Liver (tissue), 9 donors: ENCODE measurements around the gene LIPC. TPM values are rescaled to one million over a fixed set of nuclear protein-coding genes. Genes with fewer than 3 reads are reported as not detected.

Experiments used
- DNase-seq: peaks from one replicate; pipeline ENCODE4 v3.0.0-alpha.2; 2017; ENCODE audit warnings: low spot score
- H3K27ac ChIP-seq, 2 donors: one replicate each; pipeline ENCODE4 v1.7.0; 2013; ENCODE audit warnings: inconsistent platforms in 2 of 2, low read length in 2 of 2, control low read depth in 1 of 2, low read depth in 1 of 2, mild to moderate bottlenecking in 1 of 2
- H3K27me3 ChIP-seq, 4 donors: one replicate each; pipeline versions ENCODE4 v1.6.1 to v1.7.0; 2013; ENCODE audit warnings: low read length in 3 of 4, inconsistent platforms in 1 of 4, mild to moderate bottlenecking in 1 of 4, moderate library complexity in 1 of 4; ENCODE audit not compliant: control insufficient read depth in 4 of 4, insufficient read depth in 4 of 4
- H3K36me3 ChIP-seq, 4 donors: one replicate each; pipeline versions ENCODE4 v1.6.1 to v1.7.0; 2013; ENCODE audit warnings: low read length in 3 of 4, mild to moderate bottlenecking in 3 of 4, low read depth in 1 of 4, moderate library complexity in 1 of 4; ENCODE audit not compliant: control insufficient read depth in 4 of 4, insufficient read depth in 3 of 4
- H3K4me1 ChIP-seq, 4 donors: one replicate each; pipeline versions ENCODE4 v1.6.1 to v1.7.0; 2013; ENCODE audit warnings: low read length in 3 of 4, mild to moderate bottlenecking in 3 of 4, moderate library complexity in 1 of 4; ENCODE audit not compliant: control insufficient read depth in 4 of 4, insufficient read depth in 4 of 4
- H3K4me3 ChIP-seq, 3 donors: one replicate each; pipeline versions ENCODE4 v1.6.1 to v1.7.0; 2013; ENCODE audit warnings: low read length in 3 of 3, control low read depth in 1 of 3, low read depth in 1 of 3, mild to moderate bottlenecking in 1 of 3
- H3K9ac ChIP-seq, 2 donors: one replicate each; pipeline ENCODE4 v1.7.0; 2013; ENCODE audit warnings: low read length in 2 of 2, mild to moderate bottlenecking in 2 of 2, moderate library complexity in 2 of 2, control low read depth in 1 of 2, low read depth in 1 of 2
- H3K9me3 ChIP-seq, 4 donors: one replicate each; pipeline versions ENCODE4 v1.6.1 to v1.7.0; 2013; ENCODE audit warnings: low read length in 3 of 4; ENCODE audit not compliant: control insufficient read depth in 4 of 4
- FOXA1 ChIP-seq: IDR thresholded peaks from 2 replicates; pipeline ENCODE4 v1.6.1; 2016; ENCODE audit warnings: antibody characterized with exemption
- FOXA2 ChIP-seq: IDR thresholded peaks from 2 replicates; pipeline ENCODE4 v1.6.1; 2016; ENCODE audit warnings: antibody characterized with exemption
- GABPA ChIP-seq, 2 donors: IDR thresholded peaks in 1 of 2; conservative IDR thresholded peaks in 1 of 2; 2 replicates each; pipeline ENCODE4 v1.6.1; 2016; ENCODE audit warnings: antibody characterized with exemption in 2 of 2, mild to moderate bottlenecking in 1 of 2, moderate library complexity in 1 of 2
- HNF4A ChIP-seq, 2 donors: conservative IDR thresholded peaks; 2 replicates each; pipeline ENCODE4 v1.6.1; 2016; ENCODE audit warnings: antibody characterized with exemption in 2 of 2, mild to moderate bottlenecking in 2 of 2
- HNF4G ChIP-seq: IDR thresholded peaks from 2 replicates; pipeline ENCODE4 v1.6.1; 2016; ENCODE audit warnings: antibody characterized with exemption
- NR2F2 ChIP-seq: IDR thresholded peaks from 2 replicates; pipeline ENCODE4 v1.6.1; 2016; ENCODE audit warnings: antibody characterized with exemption
- RAD21 ChIP-seq, 2 donors: IDR thresholded peaks; 2 replicates each; pipeline ENCODE4 v1.6.1; 2016; ENCODE audit warnings: antibody characterized with exemption in 2 of 2, mild to moderate bottlenecking in 2 of 2
- SP1 ChIP-seq: IDR thresholded peaks from 2 replicates; pipeline ENCODE4 v1.6.1; 2018; ENCODE audit warnings: antibody characterized with exemption, mild to moderate bottlenecking
- TAF1 ChIP-seq: conservative IDR thresholded peaks from 2 replicates; pipeline ENCODE4 v1.6.1; 2016; ENCODE audit warnings: antibody characterized with exemption, mild to moderate bottlenecking
- YY1 ChIP-seq: IDR thresholded peaks from 2 replicates; pipeline ENCODE4 v1.6.1; 2016; ENCODE audit warnings: antibody characterized with exemption, mild to moderate bottlenecking
- WGBS: extraction: QIAGEN DNeasy Blood & Tissue Kit; methylation state at CpG from one replicate; pipeline ENCODE4 v1.1.7; 2013; 5-methylcytosine and 5-hydroxymethylcytosine counted together
- polyA plus RNA-seq, 2 donors: library from polyadenylated mRNA; stranded (reverse) in 1 of 2; unstranded in 1 of 2; fragments of 200-250 nt in 1 of 2; fragments of >200 nt in 1 of 2; fragmentation: Nextera tagmentation in 1 of 2; extraction: Ambion mirVana in 1 of 2; gene quantifications; one replicate each; pipeline versions ENCODE4 v1.2.1 to v1.2.3, GENCODE V29; 2013 to 2015
- total RNA-seq, 2 donors: library from RNA; depleted of rRNA; stranded (reverse); fragments of >200 nt; gene quantifications; one replicate each; pipeline ENCODE4 v1.2.3, GENCODE V29; 2014
- TF ChIP-seq, protein P1 (sequence below): fragments of 150-350 bp; IDR thresholded peaks from 2 replicates; pipeline ENCODE4 v1.5.1; 2017; ENCODE audit warnings: improper control_type of control experiment, low read depth, low read length; ENCODE audit not compliant: missing input control
- TF ChIP-seq, protein P2 (sequence below): IDR thresholded peaks from 2 replicates; pipeline ENCODE4 v1.6.1; 2016; ENCODE audit warnings: antibody characterized with exemption, mild to moderate bottlenecking
- TF ChIP-seq, protein P3 (sequence below): IDR thresholded peaks from 2 replicates; pipeline ENCODE4 v1.6.1; 2016; ENCODE audit warnings: antibody characterized with exemption
- TF ChIP-seq, protein P4 (sequence below): IDR thresholded peaks from 2 replicates; pipeline ENCODE4 v1.6.1; 2016; ENCODE audit warnings: antibody characterized with exemption
- TF ChIP-seq, protein P5 (sequence below): IDR thresholded peaks from 2 replicates; pipeline ENCODE4 v1.6.1; 2016; ENCODE audit warnings: antibody characterized with exemption
- donor health status: healthy.
- donor health status: healthy.
- donor health status: healthy.
- donor health status: healthy.
- donor health status: healthy.

Gene LIPC
- total and polyA plus RNA-seq, 4 donors = 60.1 to 268 (median 131) TPM

DNA sequence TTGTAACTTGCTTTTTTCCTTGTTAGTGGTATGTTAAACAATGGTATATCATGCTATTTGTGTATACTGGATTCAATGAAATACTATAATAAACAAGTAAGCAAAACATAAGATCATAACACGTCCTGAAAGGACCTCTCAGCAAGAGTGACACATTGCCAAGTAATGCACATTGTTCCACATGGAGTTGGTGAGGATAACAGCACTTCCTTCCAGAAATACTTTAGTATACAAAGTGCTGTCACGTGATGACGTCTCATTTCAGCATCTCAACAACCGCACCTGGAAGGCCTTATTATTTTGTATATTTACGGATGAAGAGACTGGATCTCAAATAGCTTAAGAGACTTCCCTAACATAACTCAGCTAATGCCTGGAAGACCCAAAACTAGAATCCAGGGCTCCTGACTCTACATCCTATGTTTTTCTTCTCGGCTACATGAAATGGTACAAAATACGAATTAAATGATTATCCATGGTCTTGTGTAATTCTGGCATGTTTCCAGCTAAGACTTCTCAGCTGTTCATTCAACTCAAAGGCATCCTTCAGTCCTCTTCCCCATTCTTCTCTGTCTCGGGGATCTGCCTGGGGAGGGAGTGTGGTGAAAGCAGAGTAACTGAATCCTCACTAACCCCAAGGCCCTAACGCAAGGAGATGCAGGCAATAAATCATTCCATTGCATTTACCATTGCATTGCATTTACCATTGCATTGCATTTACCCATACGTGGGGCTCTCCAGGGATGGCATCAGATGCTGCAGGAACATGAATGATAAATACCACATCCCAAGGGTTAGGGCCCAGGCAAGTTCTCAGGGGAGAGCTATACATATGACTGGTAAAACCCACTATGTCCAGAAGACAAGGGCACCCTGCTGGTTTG, 79.2 kb downstream of the LIPC start:
- no peak overlapping the region for H3K9ac ChIP-seq

More for the DNA sequence above, 79.2 kb downstream of the LIPC start:
- no peak for TF ChIP-seq GABPA (IDR thresholded peaks at IDR 0.05 in 1 of 2, conservative IDR thresholded peaks at IDR 0.05 in 1 of 2)
- TF ChIP-seq, protein P1, sequence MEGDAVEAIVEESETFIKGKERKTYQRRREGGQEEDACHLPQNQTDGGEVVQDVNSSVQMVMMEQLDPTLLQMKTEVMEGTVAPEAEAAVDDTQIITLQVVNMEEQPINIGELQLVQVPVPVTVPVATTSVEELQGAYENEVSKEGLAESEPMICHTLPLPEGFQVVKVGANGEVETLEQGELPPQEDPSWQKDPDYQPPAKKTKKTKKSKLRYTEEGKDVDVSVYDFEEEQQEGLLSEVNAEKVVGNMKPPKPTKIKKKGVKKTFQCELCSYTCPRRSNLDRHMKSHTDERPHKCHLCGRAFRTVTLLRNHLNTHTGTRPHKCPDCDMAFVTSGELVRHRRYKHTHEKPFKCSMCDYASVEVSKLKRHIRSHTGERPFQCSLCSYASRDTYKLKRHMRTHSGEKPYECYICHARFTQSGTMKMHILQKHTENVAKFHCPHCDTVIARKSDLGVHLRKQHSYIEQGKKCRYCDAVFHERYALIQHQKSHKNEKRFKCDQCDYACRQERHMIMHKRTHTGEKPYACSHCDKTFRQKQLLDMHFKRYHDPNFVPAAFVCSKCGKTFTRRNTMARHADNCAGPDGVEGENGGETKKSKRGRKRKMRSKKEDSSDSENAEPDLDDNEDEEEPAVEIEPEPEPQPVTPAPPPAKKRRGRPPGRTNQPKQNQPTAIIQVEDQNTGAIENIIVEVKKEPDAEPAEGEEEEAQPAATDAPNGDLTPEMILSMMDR = no peak
- TF ChIP-seq, protein P2, sequence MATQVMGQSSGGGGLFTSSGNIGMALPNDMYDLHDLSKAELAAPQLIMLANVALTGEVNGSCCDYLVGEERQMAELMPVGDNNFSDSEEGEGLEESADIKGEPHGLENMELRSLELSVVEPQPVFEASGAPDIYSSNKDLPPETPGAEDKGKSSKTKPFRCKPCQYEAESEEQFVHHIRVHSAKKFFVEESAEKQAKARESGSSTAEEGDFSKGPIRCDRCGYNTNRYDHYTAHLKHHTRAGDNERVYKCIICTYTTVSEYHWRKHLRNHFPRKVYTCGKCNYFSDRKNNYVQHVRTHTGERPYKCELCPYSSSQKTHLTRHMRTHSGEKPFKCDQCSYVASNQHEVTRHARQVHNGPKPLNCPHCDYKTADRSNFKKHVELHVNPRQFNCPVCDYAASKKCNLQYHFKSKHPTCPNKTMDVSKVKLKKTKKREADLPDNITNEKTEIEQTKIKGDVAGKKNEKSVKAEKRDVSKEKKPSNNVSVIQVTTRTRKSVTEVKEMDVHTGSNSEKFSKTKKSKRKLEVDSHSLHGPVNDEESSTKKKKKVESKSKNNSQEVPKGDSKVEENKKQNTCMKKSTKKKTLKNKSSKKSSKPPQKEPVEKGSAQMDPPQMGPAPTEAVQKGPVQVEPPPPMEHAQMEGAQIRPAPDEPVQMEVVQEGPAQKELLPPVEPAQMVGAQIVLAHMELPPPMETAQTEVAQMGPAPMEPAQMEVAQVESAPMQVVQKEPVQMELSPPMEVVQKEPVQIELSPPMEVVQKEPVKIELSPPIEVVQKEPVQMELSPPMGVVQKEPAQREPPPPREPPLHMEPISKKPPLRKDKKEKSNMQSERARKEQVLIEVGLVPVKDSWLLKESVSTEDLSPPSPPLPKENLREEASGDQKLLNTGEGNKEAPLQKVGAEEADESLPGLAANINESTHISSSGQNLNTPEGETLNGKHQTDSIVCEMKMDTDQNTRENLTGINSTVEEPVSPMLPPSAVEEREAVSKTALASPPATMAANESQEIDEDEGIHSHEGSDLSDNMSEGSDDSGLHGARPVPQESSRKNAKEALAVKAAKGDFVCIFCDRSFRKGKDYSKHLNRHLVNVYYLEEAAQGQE = no peak
- TF ChIP-seq, protein P3, sequence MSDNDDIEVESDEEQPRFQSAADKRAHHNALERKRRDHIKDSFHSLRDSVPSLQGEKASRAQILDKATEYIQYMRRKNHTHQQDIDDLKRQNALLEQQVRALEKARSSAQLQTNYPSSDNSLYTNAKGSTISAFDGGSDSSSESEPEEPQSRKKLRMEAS = no peak
- TF ChIP-seq HNF4A (conservative IDR thresholded peaks at IDR 0.05) = no peak
- TF ChIP-seq RAD21 (IDR thresholded peaks at IDR 0.05) = no peak
- TF ChIP-seq FOXA1 = no peak
- no peak for TF ChIP-seq SP1
- TF ChIP-seq FOXA2 = no peak
- TF ChIP-seq, protein P4, sequence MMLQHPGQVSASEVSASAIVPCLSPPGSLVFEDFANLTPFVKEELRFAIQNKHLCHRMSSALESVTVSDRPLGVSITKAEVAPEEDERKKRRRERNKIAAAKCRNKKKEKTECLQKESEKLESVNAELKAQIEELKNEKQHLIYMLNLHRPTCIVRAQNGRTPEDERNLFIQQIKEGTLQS = no peak
- TF ChIP-seq, protein P5, sequence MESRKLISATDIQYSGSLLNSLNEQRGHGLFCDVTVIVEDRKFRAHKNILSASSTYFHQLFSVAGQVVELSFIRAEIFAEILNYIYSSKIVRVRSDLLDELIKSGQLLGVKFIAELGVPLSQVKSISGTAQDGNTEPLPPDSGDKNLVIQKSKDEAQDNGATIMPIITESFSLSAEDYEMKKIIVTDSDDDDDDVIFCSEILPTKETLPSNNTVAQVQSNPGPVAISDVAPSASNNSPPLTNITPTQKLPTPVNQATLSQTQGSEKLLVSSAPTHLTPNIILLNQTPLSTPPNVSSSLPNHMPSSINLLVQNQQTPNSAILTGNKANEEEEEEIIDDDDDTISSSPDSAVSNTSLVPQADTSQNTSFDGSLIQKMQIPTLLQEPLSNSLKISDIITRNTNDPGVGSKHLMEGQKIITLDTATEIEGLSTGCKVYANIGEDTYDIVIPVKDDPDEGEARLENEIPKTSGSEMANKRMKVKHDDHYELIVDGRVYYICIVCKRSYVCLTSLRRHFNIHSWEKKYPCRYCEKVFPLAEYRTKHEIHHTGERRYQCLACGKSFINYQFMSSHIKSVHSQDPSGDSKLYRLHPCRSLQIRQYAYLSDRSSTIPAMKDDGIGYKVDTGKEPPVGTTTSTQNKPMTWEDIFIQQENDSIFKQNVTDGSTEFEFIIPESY = no peak
- no peak for TF ChIP-seq NR2F2
- no peak for TF ChIP-seq YY1
- TF ChIP-seq TAF1 = no peak
- TF ChIP-seq HNF4G = no peak
- Histone ChIP-seq H3K4me1 (peaks cover 0 to 4% (median 1%) of the 10 kb centered on the region in 4 donors), H3K27me3 (no peaks in the 10 kb centered on the region), H3K36me3 (no peaks in the 10 kb centered on the region), H3K27ac (no peak overlapping the region), H3K4me3 (no peak overlapping the region), H3K9me3 (no peaks in the 10 kb centered on the region)
- no peak for DNase-seq
- 75% methylated on average over 10 of the region's 10 CpGs for WGBS
